PC-9 (cell line): ENCODE results near the gene CCDC191.

Source experiments
- EZH2 ChIP-seq: fragments of 200-600 bp; sonication (generic); IDR thresholded peaks from 2 replicates; pipeline ENCODE4 v1.8.0; 2017; ENCODE audit warnings: antibody characterized with exemption, low read depth
- TF ChIP-seq, protein P1 (sequence below): fragments of 200-600 bp; sonication (generic); conservative IDR thresholded peaks from 2 replicates; pipeline ENCODE4 v1.6.1; 2017; ENCODE audit warnings: mixed run types, antibody characterized with exemption, mild to moderate bottlenecking, moderate library complexity

DNA sequence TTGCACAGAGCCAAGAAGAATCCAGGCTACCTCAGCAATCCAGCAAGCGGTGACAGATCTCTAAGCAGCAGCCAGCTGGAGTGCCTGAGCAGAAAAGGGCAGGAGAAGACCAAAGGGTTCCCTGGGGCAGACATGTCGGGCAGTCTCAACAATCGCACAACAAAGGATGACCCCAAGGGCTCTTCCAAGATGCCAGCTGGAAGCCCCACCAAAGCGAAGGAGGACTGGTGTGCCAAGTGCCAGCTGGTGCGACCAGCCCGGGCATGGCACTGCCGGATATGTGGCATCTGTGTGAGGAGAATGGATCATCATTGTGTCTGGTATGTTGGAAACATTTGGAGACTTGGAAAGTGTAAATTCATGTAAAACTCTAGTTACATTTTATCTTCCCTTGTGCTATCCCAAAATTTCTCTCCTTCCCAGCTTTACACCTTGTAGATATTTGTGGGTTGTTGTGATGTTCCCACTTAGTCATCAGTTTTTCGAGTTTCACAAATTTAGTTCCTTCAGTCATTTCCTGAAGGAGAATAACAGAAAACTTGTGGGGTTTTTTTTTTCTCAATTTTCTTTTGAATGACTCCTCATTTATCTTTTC, 102.1 kb downstream of the CCDC191 start:
- TF ChIP-seq, protein P1, sequence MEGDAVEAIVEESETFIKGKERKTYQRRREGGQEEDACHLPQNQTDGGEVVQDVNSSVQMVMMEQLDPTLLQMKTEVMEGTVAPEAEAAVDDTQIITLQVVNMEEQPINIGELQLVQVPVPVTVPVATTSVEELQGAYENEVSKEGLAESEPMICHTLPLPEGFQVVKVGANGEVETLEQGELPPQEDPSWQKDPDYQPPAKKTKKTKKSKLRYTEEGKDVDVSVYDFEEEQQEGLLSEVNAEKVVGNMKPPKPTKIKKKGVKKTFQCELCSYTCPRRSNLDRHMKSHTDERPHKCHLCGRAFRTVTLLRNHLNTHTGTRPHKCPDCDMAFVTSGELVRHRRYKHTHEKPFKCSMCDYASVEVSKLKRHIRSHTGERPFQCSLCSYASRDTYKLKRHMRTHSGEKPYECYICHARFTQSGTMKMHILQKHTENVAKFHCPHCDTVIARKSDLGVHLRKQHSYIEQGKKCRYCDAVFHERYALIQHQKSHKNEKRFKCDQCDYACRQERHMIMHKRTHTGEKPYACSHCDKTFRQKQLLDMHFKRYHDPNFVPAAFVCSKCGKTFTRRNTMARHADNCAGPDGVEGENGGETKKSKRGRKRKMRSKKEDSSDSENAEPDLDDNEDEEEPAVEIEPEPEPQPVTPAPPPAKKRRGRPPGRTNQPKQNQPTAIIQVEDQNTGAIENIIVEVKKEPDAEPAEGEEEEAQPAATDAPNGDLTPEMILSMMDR = no peak
- TF ChIP-seq EZH2 = no peak
